ENCODE data around the gene SHC3.

Gene SHC3

DNA sequence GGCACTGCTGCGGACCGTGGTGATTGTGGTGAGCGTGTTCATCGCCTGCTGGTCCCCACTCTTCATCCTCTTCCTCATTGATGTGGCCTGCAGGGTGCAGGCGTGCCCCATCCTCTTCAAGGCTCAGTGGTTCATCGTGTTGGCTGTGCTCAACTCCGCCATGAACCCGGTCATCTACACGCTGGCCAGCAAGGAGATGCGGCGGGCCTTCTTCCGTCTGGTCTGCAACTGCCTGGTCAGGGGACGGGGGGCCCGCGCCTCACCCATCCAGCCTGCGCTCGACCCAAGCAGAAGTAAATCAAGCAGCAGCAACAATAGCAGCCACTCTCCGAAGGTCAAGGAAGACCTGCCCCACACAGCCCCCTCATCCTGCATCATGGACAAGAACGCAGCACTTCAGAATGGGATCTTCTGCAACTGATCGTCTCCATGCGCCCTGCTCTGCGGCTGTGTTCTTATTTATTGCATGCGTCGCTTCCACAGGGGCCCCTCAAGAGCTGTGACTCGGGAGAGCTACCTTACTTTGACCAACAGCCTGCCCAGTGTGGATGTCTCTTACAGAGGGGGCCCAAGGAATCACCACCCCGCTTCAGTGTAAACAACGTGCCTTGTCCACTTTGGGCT lies 176.6 kb downstream of the SHC3 start:
- no peak for DNase-seq (ENCODE audit: low read depth in 2 of 2)

DNA sequence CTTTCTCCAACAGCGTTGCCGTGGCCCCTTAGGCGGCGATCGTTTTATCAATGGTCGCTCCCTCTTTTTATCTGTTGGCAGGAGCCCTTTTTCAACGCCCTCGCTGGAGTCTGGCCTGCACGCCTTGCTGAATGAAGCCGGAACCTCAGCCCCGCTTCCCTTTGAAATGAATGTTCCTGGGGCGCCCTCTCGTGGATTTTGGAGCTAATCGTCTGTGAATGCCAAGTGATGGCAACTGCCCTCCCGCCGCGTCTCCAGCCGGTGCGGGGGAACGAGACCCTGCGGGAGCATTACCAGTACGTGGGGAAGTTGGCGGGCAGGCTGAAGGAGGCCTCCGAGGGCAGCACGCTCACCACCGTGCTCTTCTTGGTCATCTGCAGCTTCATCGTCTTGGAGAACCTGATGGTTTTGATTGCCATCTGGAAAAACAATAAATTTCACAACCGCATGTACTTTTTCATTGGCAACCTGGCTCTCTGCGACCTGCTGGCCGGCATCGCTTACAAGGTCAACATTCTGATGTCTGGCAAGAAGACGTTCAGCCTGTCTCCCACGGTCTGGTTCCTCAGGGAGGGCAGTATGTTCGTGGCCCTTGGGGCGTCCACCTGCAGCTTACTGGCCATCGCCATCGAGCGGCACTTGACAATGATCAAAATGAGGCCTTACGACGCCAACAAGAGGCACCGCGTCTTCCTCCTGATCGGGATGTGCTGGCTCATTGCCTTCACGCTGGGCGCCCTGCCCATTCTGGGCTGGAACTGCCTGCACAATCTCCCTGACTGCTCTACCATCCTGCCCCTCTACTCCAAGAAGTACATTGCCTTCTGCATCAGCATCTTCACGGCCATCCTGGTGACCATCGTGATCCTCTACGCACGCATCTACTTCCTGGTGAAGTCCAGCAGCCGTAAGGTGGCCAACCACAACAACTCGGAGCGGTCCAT lies 177.4 kb downstream of the SHC3 start:
- peak; percentile 10 to 42 for DNase-seq (ENCODE audit: low read depth in 2 of 2)

DNA sequence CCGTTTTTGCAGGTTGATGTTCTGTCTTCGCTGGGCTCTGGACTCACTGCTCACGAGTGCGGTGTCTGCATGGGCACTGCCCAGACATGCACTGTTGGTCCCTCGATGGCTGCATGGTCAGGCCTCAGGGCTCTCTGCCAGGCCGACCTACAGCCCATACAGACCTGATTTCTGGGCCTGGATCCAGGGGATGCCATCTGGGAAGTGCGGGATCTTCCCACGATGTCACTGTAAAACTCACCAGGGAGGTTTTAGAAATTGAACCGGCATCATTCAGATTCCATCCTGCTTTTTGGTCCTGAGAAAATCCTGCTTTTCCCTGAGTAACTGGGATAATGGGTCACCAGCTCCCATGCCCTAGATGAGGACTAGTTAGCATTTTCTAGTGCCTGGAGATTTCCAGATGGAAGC lies 178.2 kb downstream of the SHC3 start:
- no peak for DNase-seq (ENCODE audit: low read depth in 2 of 2)

DNA sequence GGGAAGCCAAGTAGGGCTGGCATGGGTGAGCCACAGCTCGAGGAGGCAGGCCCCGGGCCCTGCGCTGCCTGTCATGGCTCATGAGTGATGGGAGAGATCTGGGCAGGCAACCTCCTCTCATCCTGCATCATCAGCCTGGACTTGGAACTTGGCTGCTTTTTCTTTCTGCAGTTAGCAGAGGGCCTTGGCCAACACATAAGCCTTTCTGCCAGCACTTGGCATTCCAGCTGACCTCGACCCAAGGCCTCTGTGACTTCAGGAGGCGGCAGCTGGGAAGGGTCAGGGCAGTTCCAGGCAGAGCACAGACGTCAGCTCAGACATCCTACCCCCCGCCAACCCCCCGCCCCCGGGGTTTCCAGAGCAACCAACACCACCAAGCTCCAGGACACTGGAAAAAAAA lies 179.7 kb downstream of the SHC3 start:
- DNase-seq (ENCODE audit: low read depth in 2 of 2) = no peak

DNA sequence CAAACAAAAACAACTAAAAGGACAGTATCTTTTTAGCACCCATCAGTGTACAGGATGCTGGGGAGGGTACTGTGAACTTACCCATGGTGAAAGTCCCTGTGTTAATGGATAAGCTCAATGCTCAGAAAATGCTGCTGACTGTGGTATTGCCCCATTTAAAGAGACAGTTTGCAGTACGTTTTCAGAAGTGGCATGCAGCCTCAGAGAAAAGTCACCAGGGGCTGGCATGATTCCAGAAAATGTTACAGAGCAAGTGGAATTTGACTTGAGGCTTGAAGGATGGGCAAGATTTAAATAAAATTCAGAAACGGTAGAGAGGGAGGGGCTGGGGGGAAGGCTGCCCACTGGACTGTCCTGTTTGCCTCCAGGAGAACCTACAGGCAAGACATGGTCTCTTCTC lies 180.1 kb downstream of the SHC3 start:
- no peak for DNase-seq (ENCODE audit: low read depth in 2 of 2)

DNA sequence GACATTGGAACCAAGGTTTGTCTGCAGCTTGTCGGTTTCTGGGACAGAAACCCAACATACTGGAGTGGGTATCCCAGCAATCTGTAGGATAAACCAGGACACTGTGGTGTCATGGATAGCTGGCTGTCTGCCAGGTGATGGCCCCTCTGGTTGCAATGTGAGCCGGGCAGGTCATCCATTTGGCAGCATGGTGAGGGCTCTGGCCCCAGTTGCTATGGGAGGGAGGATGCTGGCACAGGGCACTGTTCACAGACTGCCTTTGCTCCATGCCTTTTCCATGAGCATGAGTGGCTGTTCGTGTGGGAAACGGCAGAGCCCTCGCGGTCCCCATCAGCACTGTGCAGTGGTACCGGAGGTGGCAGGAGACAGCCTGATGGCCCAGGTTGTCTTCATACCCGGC lies 181.0 kb downstream of the SHC3 start:
- DNase-seq (ENCODE audit: low read depth in 2 of 2) = no peak

DNA sequence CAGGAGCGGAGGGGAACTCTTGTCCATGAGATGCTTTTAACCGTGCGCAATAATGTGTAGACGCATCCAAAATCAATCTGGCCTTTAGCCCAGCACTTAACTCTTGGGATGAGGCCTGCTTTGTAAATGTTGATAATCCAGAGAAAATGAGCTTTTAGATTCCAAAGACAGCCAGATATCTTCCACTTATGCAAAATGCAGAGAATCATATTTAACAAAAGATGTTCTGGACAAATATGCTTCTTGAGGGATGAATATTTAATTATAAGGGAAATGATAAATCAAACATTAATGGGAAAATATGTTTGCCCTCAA lies 181.7 kb downstream of the SHC3 start:
- DNase-seq (ENCODE audit: low read depth in 2 of 2) = no peak

DNA sequence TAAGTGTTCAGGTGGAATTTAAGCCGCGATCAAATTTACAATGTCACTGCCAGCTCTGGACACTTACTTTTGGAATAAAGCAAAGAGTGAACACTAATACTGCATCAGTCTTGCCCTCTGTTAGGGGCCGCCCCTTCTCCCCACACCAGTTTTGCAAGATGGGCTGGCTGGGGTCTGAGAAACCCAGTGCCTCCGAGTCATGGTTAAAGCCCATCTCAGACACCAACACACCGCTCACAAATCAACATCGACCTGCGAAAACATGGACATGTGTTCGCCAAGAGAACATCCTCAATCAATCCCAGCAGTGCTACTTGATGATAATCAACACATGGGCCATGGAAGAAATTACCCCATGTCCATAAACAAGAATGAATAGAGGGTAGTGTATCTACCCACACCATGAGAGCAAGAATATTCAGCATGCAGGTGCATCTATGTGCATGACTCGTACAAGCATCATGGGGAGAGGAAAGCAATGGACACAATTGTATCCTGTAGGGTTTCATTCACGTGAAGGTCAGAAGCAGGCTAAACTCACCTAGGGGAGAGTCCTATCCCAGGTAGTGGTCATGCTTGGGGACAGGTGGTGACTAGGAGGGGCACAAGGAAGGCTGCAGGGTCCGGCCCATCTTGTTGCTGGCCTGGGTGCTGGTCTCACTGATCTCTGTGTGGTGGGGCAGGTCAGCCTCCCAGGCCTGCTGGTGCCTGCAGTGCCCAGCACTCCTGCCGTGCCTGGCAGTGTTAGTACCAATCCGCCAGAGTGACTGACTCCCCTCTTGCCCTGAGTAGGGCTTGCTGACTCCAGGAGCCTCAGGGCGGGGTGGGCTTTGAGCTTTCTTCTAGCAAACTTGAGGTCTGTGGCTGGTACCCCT lies 182.3 kb downstream of the SHC3 start:
- DNase-seq (ENCODE audit: low read depth in 2 of 2) = no peak

DNA sequence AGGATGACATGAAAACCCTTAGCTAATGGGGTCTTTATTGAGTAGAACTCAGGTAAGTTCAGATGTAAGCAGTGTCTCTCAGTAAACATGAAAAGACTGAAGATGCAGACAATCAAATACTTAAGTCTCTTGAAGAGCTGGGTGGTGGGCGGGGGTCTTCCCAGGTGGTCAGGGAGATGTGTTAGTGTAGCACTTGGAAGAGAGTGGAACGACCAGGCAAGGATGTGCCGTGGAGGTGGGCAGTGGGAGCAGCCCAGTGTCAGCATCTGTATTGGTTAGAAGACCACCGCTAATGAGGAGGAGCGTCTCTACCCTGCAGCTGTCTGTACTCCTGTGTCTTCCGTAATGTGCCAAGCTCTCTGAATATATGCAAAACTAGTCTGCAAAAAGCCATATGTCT lies 183.0 kb downstream of the SHC3 start:
- DNase-seq (ENCODE audit: low read depth in 2 of 2) = no peak

DNA sequence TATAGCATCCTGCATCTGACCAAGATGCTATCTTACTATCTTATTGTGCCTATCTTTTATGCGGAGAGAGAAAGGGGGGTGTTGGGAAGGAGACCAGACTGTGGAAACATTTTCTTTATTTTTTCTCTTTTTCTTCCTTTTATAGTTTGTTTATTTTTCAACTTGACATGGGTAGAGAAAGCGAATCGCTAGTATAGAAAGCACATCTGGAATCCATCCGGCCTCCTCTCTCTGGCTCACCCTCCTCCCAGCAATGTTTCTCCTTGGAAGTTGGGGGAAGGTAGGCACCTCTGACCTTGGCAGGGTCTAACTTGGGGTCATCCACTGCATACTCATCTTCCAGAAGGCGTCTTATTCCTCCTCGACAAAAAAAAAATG lies 183.4 kb downstream of the SHC3 start:
- DNase-seq (ENCODE audit: low read depth in 2 of 2) = no peak

DNA sequence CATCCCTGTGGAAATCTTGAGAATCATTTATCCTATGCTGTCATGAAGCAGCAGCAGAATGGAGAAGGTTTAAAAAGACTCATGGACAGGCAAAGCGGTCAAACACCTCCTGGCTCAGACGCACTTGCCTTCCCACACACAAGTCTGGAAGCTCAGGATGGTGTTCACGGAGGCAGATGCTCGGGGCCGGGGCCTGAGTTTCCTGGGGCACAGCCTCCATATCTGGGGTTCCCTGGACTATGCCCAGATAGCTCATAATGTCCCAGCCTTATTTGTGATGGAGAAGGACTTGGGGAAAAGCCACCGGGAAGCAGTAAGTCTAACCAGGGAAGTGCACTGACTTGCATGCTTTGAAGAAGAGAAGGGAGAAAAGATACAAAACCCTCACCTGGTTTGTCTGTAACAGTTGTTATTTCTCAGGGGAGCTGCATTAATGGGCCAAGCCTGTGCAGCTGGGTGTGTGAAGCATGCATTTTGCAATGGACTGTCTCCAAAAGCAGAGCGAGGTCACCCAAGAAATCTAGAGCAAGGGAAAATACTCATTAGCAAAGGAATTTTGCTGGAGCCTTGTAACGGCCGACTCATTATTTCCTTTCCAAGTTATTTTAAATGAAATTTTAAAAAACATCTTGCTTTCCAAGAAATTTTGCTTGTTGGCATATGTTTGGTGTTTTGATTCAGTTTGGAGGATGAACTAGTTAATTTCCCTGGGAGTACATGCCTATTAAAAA lies 184.0 kb downstream of the SHC3 start:
- DNase-seq (ENCODE audit: low read depth in 2 of 2) = no peak

DNA sequence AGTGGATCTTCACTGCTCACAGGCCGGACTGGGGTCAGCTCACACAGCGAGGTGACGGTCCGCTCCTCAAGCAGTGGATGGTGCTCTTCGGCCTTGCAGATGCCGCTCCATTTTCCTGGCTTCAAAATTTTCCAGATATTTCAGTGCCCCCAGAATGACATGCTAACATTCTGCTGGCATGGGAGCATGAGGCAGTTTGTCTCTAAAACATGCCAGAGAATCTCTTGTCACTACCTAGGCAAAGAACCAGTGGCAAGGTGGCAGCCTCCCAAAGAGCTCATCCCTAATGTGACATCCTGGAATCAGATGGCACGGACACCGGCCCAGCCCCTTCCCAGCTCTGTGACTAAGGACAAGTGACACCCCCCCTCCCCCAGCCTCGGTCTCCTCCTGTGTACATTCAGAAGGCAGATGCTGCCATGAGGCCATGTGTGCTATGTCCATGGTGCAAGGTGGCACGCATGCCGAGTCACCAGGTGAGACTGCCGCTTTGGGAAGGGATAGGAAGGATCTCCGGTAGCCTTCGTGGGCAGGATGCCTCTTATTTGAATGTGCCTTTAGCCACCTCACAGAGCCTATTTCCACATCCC lies 184.7 kb downstream of the SHC3 start:
- no peak for DNase-seq (ENCODE audit: low read depth in 2 of 2)

DNA sequence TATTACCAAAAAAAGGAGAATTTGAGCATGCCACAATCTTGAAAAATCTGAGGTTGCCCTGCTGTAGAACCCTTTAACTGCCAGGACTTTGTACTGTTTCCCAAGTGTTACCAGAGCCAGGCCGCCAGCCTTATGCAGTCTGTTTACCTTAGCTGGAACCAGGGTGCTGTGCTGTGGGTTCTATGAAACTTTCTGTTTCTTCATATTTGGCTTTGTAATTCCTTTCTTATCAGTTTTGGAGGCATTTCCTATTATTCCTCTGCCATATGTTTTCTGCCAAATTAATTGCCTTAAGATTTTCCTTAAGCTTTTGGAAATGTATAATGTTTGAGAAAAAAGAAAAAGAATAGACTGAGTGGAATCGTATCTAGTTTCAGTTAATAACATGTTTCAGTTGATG lies 185.3 kb downstream of the SHC3 start:
- no peak for DNase-seq (ENCODE audit: low read depth in 2 of 2)

DNA sequence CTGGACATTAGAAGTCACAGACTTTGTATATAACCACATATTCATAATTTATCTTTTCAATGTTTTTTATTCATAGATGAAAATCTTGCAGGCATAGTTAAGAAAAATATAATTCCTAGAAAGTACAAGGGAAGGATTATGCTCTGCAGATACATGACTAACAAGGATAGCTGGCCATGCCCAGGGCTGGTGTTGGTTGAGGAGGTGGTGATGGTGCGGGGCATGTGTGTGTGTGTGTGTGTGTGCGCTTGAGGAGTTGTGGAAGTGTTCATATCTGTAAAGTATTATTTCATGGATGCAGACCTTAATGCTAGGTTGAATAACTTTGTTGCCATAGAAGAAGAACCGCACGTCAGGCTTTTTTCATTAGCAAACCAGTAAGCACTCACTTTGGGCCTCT lies 186.1 kb downstream of the SHC3 start:
- no peak for DNase-seq (ENCODE audit: low read depth in 2 of 2)

DNA sequence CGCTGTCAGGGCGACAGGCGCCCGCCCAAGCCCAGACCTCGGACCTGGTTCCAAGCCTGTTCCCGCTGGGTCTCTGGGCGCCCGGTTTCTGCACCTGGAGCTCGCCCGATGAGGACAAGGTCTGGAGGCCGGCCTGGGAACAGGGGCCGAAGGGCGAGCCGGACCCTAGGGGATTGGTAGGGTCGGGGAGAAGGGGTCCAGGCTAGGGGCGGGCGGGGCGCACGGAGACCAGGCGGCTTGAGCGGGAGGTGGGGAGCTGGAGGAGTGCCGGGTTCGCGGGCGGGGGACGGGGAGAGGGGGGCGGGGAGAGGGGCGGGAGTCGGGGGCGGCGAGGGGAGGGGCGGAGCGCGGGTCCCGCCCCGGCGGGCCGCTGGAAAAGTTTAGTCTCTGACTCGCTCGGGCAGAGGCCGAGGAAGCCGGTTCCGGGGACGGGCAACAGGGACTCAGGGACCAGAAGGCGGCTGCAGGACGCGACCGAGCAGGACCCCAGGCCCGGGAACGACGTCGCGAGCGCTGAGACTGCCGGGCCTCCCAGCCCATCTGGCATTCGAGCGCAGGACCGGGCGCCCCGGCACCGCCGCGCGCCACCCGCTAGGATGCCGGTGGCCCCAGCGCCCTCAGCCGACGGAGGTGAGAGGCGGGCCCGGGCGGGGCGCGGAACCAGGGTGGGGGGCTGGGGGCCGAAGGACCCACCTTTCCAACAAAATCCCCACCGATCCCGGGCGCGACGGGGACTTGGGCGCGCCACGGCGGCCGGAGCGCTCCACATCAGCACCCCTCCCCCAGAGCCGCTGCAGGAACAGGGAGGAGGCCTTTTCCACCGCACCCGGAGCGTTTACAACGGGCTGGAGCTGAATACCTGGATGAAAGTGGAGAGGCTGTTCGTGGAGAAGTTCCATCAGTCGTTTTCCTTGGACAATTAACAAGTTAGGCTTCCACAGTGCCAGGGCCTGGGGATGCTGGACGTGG lies 187.3 kb downstream of the SHC3 start, which contains the start of gene S1PR3:
S1PR3 (plus strand) TSS at position 403 of the 969 bp plus-strand sequence. CDS start 9,733 bp downstream, outside the sequence.
- peak in 1 of 2 donors; percentile 8 for DNase-seq (ENCODE audit: low read depth in 2 of 2)

DNA sequence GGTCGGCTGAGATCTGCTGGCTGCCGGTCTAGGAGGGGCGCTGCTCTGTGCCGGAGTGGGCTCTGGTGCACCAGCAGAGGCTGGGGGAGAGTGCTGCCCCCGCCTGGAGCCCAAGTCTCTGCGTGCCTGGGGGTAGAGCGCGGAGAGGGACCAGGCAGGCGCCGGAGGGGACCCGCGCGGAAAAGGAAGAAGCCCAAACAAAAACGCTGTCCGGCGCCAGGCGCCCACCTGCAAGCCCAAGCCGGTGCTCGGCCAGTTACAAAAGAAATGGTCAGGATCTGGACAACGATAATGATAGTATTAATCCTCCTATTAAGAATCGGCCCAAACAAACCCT lies 187.9 kb downstream of the SHC3 start:
- no peak for DNase-seq (ENCODE audit: low read depth in 2 of 2)

DNA sequence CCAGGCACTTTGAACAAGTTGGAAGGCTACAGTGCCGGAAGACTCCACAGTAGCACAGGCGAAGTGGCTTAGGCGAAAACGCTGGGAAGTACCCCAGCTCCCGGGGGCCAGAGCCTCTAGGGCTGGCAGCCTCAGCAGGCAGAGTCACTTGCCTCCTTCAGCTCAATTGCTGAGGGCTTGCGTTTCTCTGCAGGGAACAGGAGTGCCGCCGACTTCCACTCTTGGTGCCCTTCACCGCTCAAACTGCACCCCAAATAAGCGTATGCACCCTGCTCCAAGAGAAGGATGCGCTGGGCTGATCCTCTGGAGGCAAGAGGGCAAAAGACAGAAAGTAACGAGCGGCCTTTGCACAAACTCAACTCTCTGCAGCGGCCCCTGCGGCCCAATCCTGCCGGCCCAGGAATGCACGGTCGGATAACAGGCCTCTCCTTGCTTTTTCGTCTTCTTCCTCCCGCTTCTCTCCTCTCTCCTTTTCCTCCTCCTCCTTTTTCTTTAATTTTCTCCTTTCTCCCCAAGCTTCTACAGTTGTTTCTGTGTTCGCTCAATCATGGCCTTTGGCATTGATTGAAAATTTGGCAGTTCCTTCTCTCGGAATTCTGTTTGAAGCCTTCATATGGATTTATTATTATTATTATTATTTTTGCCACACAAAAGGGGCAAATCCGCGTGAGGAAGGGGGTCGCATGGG lies 188.4 kb downstream of the SHC3 start:
- DNase-seq (ENCODE audit: low read depth in 2 of 2) = no peak

DNA sequence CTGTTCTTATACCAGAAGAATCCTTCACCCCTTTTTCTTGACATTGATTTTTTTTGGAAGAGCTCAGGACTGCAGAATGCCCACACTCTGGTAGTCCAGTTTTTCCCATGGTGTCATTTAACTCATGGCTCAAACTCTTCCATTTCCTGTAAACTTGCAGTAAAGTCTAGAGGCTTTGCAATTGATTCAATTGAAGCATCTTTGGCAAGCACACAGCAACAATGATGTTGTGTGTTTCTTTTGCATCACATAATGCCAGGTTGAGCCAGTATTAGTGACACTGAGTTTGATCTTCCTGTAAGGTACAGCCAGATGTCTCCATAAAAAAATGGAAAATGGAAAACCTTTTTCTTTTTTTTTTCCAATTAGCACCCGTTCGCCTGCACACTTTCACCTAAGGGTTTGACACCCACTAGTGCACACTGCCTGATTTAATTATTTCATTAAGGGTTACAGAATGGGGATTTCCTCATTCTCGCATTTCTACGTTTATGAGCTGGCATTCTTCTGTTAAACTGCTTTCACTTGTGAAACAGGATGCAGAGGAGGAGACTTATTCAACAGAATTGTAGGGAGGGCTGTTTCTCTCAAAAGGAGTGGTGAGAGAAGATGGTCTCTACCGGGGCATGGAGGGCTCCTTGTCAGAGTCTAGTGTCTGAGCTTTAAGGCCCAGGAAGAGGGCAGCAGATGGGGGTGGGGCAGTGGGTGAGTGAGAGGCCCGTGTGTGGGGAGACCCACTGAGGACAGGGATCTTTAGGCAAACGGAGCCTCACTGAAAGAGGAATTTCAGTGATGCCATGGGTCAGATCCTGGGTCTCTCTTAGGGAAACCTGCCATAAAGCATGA lies 189.6 kb downstream of the SHC3 start:
- no peak for DNase-seq (ENCODE audit: low read depth in 2 of 2)

DNA sequence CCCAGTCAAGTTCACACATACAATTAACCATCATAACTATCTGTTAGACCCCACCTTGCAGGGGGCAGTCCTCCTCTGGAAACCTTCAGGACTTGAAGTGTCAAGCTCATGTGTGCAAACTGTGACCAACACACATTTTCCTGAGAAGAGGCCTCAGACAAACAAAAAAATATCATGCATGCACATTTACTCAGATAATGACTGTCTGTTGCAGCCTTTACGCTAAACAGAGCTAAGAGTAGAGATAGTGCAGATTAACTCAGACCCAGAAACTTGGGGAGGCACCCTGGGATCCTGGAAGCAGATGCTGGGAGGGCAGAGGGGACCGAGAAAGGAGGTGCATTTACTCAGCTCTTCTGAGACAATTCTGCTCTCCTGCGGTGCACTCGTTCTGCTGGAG lies 191.0 kb downstream of the SHC3 start:
- no peak for DNase-seq (ENCODE audit: low read depth in 2 of 2)

Measured in stimulated activated CD8-positive, alpha-beta memory T cell treated with anti-CD3 and anti-CD28 coated beads, Interleukin-15, amount 100 ng/mL, for 4 hours (primary cell).